SKM-1 treated with dmso at 0.1 percent for 144 hours (cell line): ENCODE measurements around the gene PTPRB.

ENCODE experiments used
- DNase-seq: peaks from one replicate; lab custom pipeline; 2025; ENCODE audit not compliant: unreplicated experiment; lab: John Stamatoyannopoulos, UW

The PTPRB gene

DNA sequence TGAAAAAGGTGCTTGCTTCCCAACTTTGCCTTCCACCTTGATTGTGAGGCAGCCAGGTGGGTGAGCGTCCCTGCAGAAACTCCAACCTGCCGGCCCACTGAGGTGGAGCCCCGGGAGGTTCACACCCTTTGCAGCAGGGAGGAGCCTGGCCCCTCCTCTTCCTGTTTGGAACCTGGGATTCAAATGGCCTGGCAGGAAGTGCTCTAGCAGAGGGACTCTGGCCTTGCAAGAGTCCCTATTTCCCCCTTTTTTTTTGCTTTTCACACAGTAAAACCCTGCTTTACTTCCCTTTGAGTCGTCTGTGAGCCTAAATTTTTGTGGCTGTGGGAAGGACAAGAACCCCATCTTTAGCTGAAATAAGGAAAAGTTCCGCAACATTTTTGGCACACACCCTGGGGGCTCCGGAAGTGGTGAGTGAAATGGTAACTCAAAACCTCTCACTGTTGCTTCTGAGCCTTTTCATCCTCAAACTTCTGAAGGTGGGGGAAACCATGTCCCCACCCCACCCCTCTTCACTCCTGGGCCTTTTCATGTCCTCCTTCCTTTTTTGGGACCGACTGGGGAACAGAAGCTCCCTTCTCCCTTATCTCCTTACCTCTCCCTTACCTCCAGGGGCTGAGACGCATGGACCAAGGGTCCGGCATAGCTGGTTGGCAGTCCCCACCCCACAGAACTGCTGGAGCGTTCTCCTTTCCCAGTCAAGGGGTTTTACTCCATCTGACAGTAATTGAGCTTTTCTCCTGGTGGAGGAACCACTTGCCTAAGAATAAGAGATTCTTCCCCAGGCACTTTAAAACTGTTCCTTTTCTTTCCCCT lies 169.1 kb downstream of the PTPRB start:
- peak; percentile 28 for DNase-seq

DNA sequence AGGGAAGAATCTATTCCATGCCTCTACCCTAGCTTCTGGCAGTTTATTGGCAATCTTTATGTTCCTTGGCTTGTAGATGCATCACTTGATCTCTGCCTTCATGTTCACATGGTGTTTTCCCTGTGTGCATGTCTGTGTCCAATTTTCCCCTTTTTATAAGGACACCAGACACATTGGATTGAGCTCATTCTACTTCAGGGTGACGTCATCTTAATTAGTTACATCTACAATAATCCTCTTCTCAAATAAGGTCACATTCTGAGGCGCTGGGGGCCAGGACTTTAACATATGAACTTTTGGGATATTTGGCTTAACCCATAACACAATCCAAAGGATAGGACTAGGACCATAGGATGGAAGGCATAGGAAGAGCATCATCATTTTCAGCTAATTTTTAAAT lies 169.8 kb downstream of the PTPRB start:
- DNase-seq, result no peak

DNA sequence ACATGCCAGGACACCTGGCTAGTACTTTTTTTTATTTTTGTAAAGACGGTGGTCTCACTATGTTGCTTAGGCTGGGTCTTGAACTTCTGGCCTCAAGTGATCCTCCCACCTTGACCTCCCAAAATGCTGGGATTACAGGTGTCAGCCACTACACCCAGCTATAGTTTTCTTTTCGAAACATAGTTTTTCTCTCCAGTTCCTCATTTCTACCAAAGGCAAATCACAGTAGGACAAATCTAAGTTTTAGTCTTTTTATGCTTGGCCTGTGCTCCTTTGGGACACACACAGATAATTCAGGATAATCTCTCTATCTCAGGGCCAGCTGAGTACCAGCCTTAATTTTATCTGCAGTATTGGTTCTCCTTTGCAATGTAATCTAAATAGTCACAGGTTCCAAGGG lies 170.5 kb downstream of the PTPRB start:
- DNase-seq, result no peak
